ENCODE measurements around the gene SAMD7. TPM values are rescaled to one million over a fixed set of nuclear protein-coding genes. Genes with fewer than 3 reads are reported as not detected.

The SAMD7 gene
- not detected in 3 replicates for total RNA-seq
- long read RNA-seq: 0 reads

GRCh38 chr3:169911272-169911671, at the start of gene SAMD7:
TSS of gene SAMD7 (plus strand) at chr3:169911572. CDS start at chr3:169919499, 7,927 bp downstream.
- no peak for TF ChIP-seq CTCF (IDR thresholded peaks at IDR 0.05)
- DNase-seq (ENCODE audit: low spot score): no peak
- Mint-ChIP-seq H3K27ac (ENCODE audit: unreplicated experiment) (no peak within 1 kb of the TSS), H3K36me3 (ENCODE audit: low read depth) (no peaks in the 10 kb centered on the region), H3K9me3 (ENCODE audit: low read depth) (no peaks in the 10 kb centered on the region), H3K27me3 (ENCODE audit: low read depth) (peaks cover 5% of the 10 kb centered on the region), H3K4me1 (ENCODE audit: low read depth) (peaks cover 5% of the 10 kb centered on the region), H3K4me3 (ENCODE audit: unreplicated experiment) (no peak within 1 kb of the TSS)

- Mint-ChIP-seq H3K4me1 (ENCODE audit: low read depth) (peaks cover 6% of the 10 kb centered on the region), H3K27me3 (ENCODE audit: low read depth) (peaks cover 4% of the 10 kb centered on the region), H3K36me3 (ENCODE audit: low read depth) (no peaks in the 10 kb centered on the region), H3K4me3 (ENCODE audit: unreplicated experiment) (no peak overlapping the region), H3K9me3 (ENCODE audit: low read depth) (no peaks in the 10 kb centered on the region), H3K27ac (ENCODE audit: unreplicated experiment) (no peak overlapping the region)
- TF ChIP-seq CTCF (IDR thresholded peaks at IDR 0.05): no peak
- DNase-seq (ENCODE audit: low spot score): no peak
Measured at GRCh38 chr3:169861871-169862270, 49.5 kb upstream of the SAMD7 start.

- Mint-ChIP-seq H3K9me3 (ENCODE audit: low read depth) (no peaks in the 10 kb centered on the region), H3K27me3 (ENCODE audit: low read depth) (peaks cover 1% of the 10 kb centered on the region), H3K27ac (ENCODE audit: unreplicated experiment) (no peak overlapping the region), H3K4me1 (ENCODE audit: low read depth) (peaks cover 6% of the 10 kb centered on the region), H3K36me3 (ENCODE audit: low read depth) (no peaks in the 10 kb centered on the region), H3K4me3 (ENCODE audit: unreplicated experiment) (no peak overlapping the region)
- DNase-seq (ENCODE audit: low spot score): no peak
- peak; percentile 98 for TF ChIP-seq CTCF (IDR thresholded peaks at IDR 0.05)
Measured at GRCh38 chr3:169863458-169863899, 47.9 kb upstream of the SAMD7 start.

GRCh38 chr3:169864270-169864669, 47.1 kb upstream of the SAMD7 start:
- Mint-ChIP-seq H3K4me3 (ENCODE audit: unreplicated experiment) (no peak overlapping the region), H3K27me3 (ENCODE audit: low read depth) (peaks cover 1% of the 10 kb centered on the region), H3K36me3 (ENCODE audit: low read depth) (no peaks in the 10 kb centered on the region), H3K27ac (ENCODE audit: unreplicated experiment) (no peak overlapping the region), H3K4me1 (ENCODE audit: low read depth) (peaks cover 6% of the 10 kb centered on the region), H3K9me3 (ENCODE audit: low read depth) (no peaks in the 10 kb centered on the region)
- no peak for TF ChIP-seq CTCF (IDR thresholded peaks at IDR 0.05)
- DNase-seq (ENCODE audit: low spot score): no peak

- Mint-ChIP-seq H3K36me3 (ENCODE audit: low read depth) (no peaks in the 10 kb centered on the region), H3K9me3 (ENCODE audit: low read depth) (no peaks in the 10 kb centered on the region), H3K27me3 (ENCODE audit: low read depth) (peaks cover 1% of the 10 kb centered on the region), H3K27ac (ENCODE audit: unreplicated experiment) (no peak overlapping the region), H3K4me3 (ENCODE audit: unreplicated experiment) (no peak overlapping the region), H3K4me1 (ENCODE audit: low read depth) (peaks cover 14% of the 10 kb centered on the region)
- no peak for TF ChIP-seq CTCF (IDR thresholded peaks at IDR 0.05)
- DNase-seq (ENCODE audit: low spot score): no peak
Measured at GRCh38 chr3:169865176-169865767, 46.1 kb upstream of the SAMD7 start.

Measured in chondrocyte (in vitro differentiated cells).